GM13977 (cell line): ENCODE results near the gene CRISPLD2.

Experiments
- DNase-seq: peaks from one replicate; pipeline ENCODE4 v3.0.0; 2012; ENCODE audit warnings: low spot score
- in situ Hi-C: fragments of 300-500 bp; cut with MboI; formaldehyde crosslinking; loops from one replicate; pipeline ENCODE4 v1.12.0; 2022; ENCODE audit warnings: low sequenced_read_pairs, low pct_unique_long_range_greater_than_20kb, mixed read lengths, inconsistent platforms; ENCODE audit not compliant: unreplicated experiment
- TF ChIP-seq, protein P1 (sequence below): IDR thresholded peaks from 2 replicates; pipeline ENCODE4 v1.5.1; 2012; ENCODE audit warnings: mild to moderate bottlenecking, control low read depth; ENCODE audit not compliant: insufficient read depth; ENCODE audit errors: extremely low read depth, missing control alignments

CRISPLD2 gene

GRCh38 chr16:84819644-84820304, at the start of gene CRISPLD2:
Gene CRISPLD2, plus strand, starts transcription at chr16:84819985. Its CDS starts 18,511 bp downstream, at chr16:84838496.
- TF ChIP-seq, protein P1, sequence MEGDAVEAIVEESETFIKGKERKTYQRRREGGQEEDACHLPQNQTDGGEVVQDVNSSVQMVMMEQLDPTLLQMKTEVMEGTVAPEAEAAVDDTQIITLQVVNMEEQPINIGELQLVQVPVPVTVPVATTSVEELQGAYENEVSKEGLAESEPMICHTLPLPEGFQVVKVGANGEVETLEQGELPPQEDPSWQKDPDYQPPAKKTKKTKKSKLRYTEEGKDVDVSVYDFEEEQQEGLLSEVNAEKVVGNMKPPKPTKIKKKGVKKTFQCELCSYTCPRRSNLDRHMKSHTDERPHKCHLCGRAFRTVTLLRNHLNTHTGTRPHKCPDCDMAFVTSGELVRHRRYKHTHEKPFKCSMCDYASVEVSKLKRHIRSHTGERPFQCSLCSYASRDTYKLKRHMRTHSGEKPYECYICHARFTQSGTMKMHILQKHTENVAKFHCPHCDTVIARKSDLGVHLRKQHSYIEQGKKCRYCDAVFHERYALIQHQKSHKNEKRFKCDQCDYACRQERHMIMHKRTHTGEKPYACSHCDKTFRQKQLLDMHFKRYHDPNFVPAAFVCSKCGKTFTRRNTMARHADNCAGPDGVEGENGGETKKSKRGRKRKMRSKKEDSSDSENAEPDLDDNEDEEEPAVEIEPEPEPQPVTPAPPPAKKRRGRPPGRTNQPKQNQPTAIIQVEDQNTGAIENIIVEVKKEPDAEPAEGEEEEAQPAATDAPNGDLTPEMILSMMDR: no peak
- in situ Hi-C loops: no loop called here
- DNase-seq: peak; percentile 90

GRCh38 chr16:84773312-84773711, 46.5 kb upstream of the CRISPLD2 start:
- DNase-seq: no peak
- TF ChIP-seq, protein P1: no peak
- in situ Hi-C loops: no loop called here

GRCh38 chr16:84774810-84775209, 45.0 kb upstream of the CRISPLD2 start:
- no peak for DNase-seq
- in situ Hi-C loops: no loop called here
- TF ChIP-seq, protein P1: no peak

GRCh38 chr16:84775262-84775810, 44.4 kb upstream of the CRISPLD2 start:
- DNase-seq: no peak
- TF ChIP-seq, protein P1: no peak
- in situ Hi-C loops: no loop called here

DNA sequence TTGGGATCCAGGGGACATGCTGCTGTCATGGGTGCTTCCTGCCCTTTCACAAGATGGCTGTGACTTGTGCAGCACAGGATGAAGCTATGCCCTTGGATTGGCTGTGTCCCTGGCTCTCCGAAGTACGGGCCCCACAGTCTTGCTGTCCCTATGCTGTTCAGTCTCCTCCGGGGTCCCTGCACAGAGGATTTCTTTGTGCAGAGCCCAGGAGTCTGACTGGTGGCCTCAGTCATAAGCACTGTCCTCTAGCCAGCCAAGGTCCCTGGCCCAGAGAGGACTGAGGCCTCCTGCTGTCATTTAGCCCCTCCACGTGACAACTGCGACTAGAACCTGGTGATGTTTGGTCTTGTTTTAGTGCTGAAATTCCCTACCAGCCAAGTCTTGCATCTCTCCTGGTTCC, 42.4 kb upstream of the CRISPLD2 start:
- TF ChIP-seq, protein P1: no peak
- DNase-seq: no peak
- in situ Hi-C loops: no loop called here

DNA sequence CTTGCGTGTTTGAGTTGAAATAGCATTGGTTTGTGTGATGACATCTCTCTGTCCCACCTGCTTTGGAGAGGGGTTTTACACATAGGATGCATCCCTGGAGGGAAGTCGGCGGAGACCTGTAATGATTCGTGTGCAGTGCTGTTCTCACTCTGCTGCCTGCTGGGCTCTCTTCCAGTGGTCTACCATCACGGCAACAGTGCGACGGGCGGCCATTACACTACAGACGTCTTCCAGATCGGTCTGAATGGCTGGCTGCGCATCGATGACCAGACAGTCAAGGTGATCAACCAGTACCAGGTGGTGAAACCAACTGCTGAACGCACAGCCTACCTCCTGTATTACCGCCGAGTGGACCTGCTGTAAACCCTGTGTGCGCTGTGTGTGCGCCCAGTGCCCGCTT, 41.1 kb upstream of the CRISPLD2 start:
- TF ChIP-seq, protein P1: no peak
- in situ Hi-C loops: no loop called here
- DNase-seq: no peak
